CD8-positive, alpha-beta memory T cell (primary cell): ENCODE measurements around the gene GPR152. TPM values are rescaled to one million over a fixed set of nuclear protein-coding genes. Genes with fewer than 3 reads are reported as not detected.

ENCODE experiments used
- CTCF ChIA-PET: fragments of 350-600 bp; sonication (Branson Sonifier 250); formaldehyde crosslinking; loops from one replicate; lab custom pipeline; 2021; ENCODE audit warnings: antibody characterized with exemption; lab: Charles Lee
- POLR2A ChIA-PET: fragments of 350-600 bp; sonication (Branson Sonifier 250); formaldehyde crosslinking; loops from one replicate; lab custom pipeline; 2021; ENCODE audit warnings: antibody characterized with exemption; lab: Charles Lee
- DNase-seq, 5 donors: peaks; one replicate each; pipeline versions ENCODE4 v3.0.0 to v3.0.0-alpha.2; 2020 to 2022; ENCODE audit warnings: mixed read lengths in 1 of 5
- H3K27ac ChIP-seq: one replicate; pipeline ENCODE4 v1.7.0; 2013; ENCODE audit warnings: low read depth, mild to moderate bottlenecking, low read length, moderate library complexity
- H3K27me3 ChIP-seq: 2 replicates; pipeline ENCODE4 v1.7.0; 2013; ENCODE audit warnings: low read length, mild to moderate bottlenecking; ENCODE audit not compliant: insufficient read depth, poor library complexity, severe bottlenecking
- H3K36me3 ChIP-seq: 2 replicates; pipeline ENCODE4 v1.7.0; 2013; ENCODE audit warnings: mild to moderate bottlenecking, low read length, moderate library complexity; ENCODE audit not compliant: insufficient read depth
- H3K4me1 ChIP-seq: 2 replicates; pipeline ENCODE4 v1.7.0; 2013; ENCODE audit warnings: mild to moderate bottlenecking, low read length, moderate library complexity; ENCODE audit not compliant: insufficient read depth
- H3K4me3 ChIP-seq: 2 replicates; pipeline ENCODE4 v1.7.0; 2013; ENCODE audit warnings: mild to moderate bottlenecking, low read length
- H3K9me3 ChIP-seq: 2 replicates; pipeline ENCODE4 v1.7.0; 2013; ENCODE audit warnings: mild to moderate bottlenecking, low read length
- H3K27ac Mint-ChIP-seq, 8 donors: one replicate each; pipeline ENCODE4 v1.8.0; 2020 to 2021; ENCODE audit warnings: mixed read lengths in 8 of 8, mild to moderate bottlenecking in 6 of 8, inconsistent platforms in 3 of 8, moderate library complexity in 3 of 8
- H3K27me3 Mint-ChIP-seq, 2 donors: one replicate each; pipeline ENCODE4 v1.8.0; 2020 to 2021; ENCODE audit warnings: mixed read lengths in 2 of 2, mild to moderate bottlenecking in 1 of 2, moderate library complexity in 1 of 2
- H3K36me3 Mint-ChIP-seq, 3 donors: one replicate each; pipeline ENCODE4 v1.8.0; 2020 to 2021; ENCODE audit warnings: mixed read lengths in 3 of 3, inconsistent platforms in 1 of 3, mild to moderate bottlenecking in 1 of 3
- H3K4me1 Mint-ChIP-seq, 3 donors: one replicate each; pipeline ENCODE4 v1.8.0; 2020 to 2021; ENCODE audit warnings: mixed read lengths in 3 of 3, inconsistent platforms in 1 of 3, mild to moderate bottlenecking in 1 of 3
- H3K4me3 Mint-ChIP-seq, 7 donors: one replicate each; pipeline ENCODE4 v1.8.0; 2020 to 2021; ENCODE audit warnings: mixed read lengths in 7 of 7, mild to moderate bottlenecking in 6 of 7, moderate library complexity in 4 of 7, inconsistent platforms in 2 of 7
- H3K9me3 Mint-ChIP-seq, 5 donors: one replicate each; pipeline ENCODE4 v1.8.0; 2020 to 2022; ENCODE audit warnings: mixed read lengths in 5 of 5, mild to moderate bottlenecking in 3 of 5, moderate library complexity in 2 of 5, inconsistent platforms in 1 of 5
- polyA plus RNA-seq: library from polyadenylated mRNA; unstranded; fragments of 300-500 nt; fragmentation: Illumina TruSeq; gene quantifications from one replicate; pipeline ENCODE4 v1.2.3, GENCODE V29; 2021
- total RNA-seq, 2 experiments: library from RNA; stranded (reverse); gene quantifications; one replicate each; pipeline ENCODE4 v1.2.3, GENCODE V29; 2021

Gene GPR152
- total and polyA plus RNA-seq, 3 experiments from 2014 or later: 0.87 TPM; not detected in 2

- H3K27ac Mint-ChIP-seq: peak overlapping the region; percentile 77 to 97 (median 87)
- H3K36me3 Mint-ChIP-seq: peaks cover 0 to 15% (median 0%) of the 10 kb centered on the region in 3 donors
- peaks cover 0 to 1% of the 10 kb centered on the region in 2 donors for H3K27me3 Mint-ChIP-seq
- no peak overlapping the region for H3K27ac ChIP-seq
- no peak overlapping the region for H3K4me3 ChIP-seq
- DNase-seq: peak in 2 of 5 donors; percentile 25 to 43
- H3K4me1 Mint-ChIP-seq: peaks cover 52 to 79% (median 56%) of the 10 kb centered on the region in 3 donors
- H3K9me3 ChIP-seq: no peaks in the 10 kb centered on the region
- ChIA-PET POLR2A (interaction anchor here (0.6 to 1.0 kb wide), 2 partner anchors 24 to 48 kb away, joined by 3 to 4 read pairs; no protein-coding TSS in a partner anchor), CTCF (interaction anchor here (0.8 to 5.5 kb wide), 5 partner anchors 27 to 65 kb away, joined by 3 to 59 read pairs (median 3); partner anchors contain the start of genes PPP1CA and TBC1D10C)
- peak overlapping the region in 5 of 7 donors; percentile 30 to 99 (median 73) for H3K4me3 Mint-ChIP-seq
- H3K9me3 Mint-ChIP-seq: peaks cover 0 to 2% (median 0%) of the 10 kb centered on the region in 5 donors
- no peaks in the 10 kb centered on the region for H3K36me3 ChIP-seq
- peaks cover 54% of the 10 kb centered on the region for H3K4me1 ChIP-seq
- no peaks in the 10 kb centered on the region for H3K27me3 ChIP-seq
These were observed 11.4 kb downstream of the GPR152 start for GRCh38 chr11:67441098-67441563.

GRCh38 chr11:67440229-67441097 is 12.1 kb downstream of the GPR152 start:
- Mint-ChIP-seq H3K27ac (peak overlapping the region; percentile 89 to 99 (median 94)), H3K4me3 (peak overlapping the region; percentile 79 to 99 (median 98)), H3K36me3 (peaks cover 0 to 20% (median under 1%) of the 10 kb centered on the region in 3 donors), H3K27me3 (peaks cover 0 to 1% of the 10 kb centered on the region in 2 donors), H3K4me1 (peaks cover 50 to 77% (median 50%) of the 10 kb centered on the region in 3 donors), H3K9me3 (peaks cover 0 to 2% (median 0%) of the 10 kb centered on the region in 5 donors)
- ChIA-PET CTCF (interaction anchor here (0.9 to 5.5 kb wide), 4 partner anchors 28 to 66 kb away, joined by 3 to 59 read pairs (median 3); partner anchors contain the start of genes PPP1CA and TBC1D10C), POLR2A (interaction anchor here (0.7 to 1.0 kb wide), 2 partner anchors 25 to 44 kb away, joined by 3 read pairs; no protein-coding TSS in a partner anchor)
- peaks cover 53% of the 10 kb centered on the region for H3K4me1 ChIP-seq
- H3K27ac ChIP-seq: no peak overlapping the region
- no peaks in the 10 kb centered on the region for H3K27me3 ChIP-seq
- peaks cover 5% of the 10 kb centered on the region for H3K36me3 ChIP-seq
- H3K4me3 ChIP-seq: no peak overlapping the region
- no peaks in the 10 kb centered on the region for H3K9me3 ChIP-seq
- peak in 1 of 5 donors; percentile 39 for DNase-seq

- H3K9me3 Mint-ChIP-seq: peaks cover 0 to 2% (median 0%) of the 10 kb centered on the region in 5 donors
These were observed 13.0 kb downstream of the GPR152 start for GRCh38 chr11:67439321-67440228.

GRCh38 chr11:67438158-67438902 is 14.2 kb downstream of the GPR152 start:
- H3K4me1 ChIP-seq: peaks cover 56% of the 10 kb centered on the region
- H3K36me3 ChIP-seq: peaks cover 11% of the 10 kb centered on the region
- Mint-ChIP-seq H3K36me3 (peaks cover 0 to 35% (median 4%) of the 10 kb centered on the region in 3 donors), H3K4me1 (peaks cover 46 to 78% (median 53%) of the 10 kb centered on the region in 3 donors), H3K9me3 (peaks cover 0 to 2% (median 0%) of the 10 kb centered on the region in 5 donors), H3K27me3 (peaks cover 0 to 1% of the 10 kb centered on the region in 2 donors), H3K27ac (peak overlapping the region; percentile 93 to 99 (median 94)), H3K4me3 (peak overlapping the region; percentile 96 to 99 (median 98))
- peak; percentile 70 to 87 (median 76) for DNase-seq
- peak overlapping the region; percentile 95 for H3K4me3 ChIP-seq
- no peaks in the 10 kb centered on the region for H3K9me3 ChIP-seq
- POLR2A ChIA-PET: interaction anchor here (0.5 to 10.1 kb wide), 21 partner anchors 10 to 199 kb away, joined by 3 to 203 read pairs (median 17); partner anchors contain the start of genes AIP, CARNS1, GPR152 and POLD4
- peak overlapping the region; percentile 79 for H3K27ac ChIP-seq
- no peaks in the 10 kb centered on the region for H3K27me3 ChIP-seq
- CTCF ChIA-PET: interaction anchor here (0.6 to 5.5 kb wide), 21 partner anchors 10 to 150 kb away, joined by 3 to 59 read pairs (median 5); partner anchors contain the start of genes AIP, CLCF1, PITPNM1 and POLD4

More at GRCh38 chr11:67439321-67440228, 13.0 kb downstream of the GPR152 start:
- H3K27me3 ChIP-seq: no peaks in the 10 kb centered on the region
- peaks cover 0 to 26% (median 4%) of the 10 kb centered on the region in 3 donors for H3K36me3 Mint-ChIP-seq
- peak overlapping the region; percentile 95 for H3K4me3 ChIP-seq
- peaks cover 0 to 1% of the 10 kb centered on the region in 2 donors for H3K27me3 Mint-ChIP-seq
- peak overlapping the region; percentile 24 for H3K27ac ChIP-seq
- peak in 2 of 5 donors; percentile 32 to 44 for DNase-seq
- H3K4me1 ChIP-seq: peaks cover 53% of the 10 kb centered on the region
- CTCF ChIA-PET: interaction anchor here (0.7 to 5.5 kb wide), 8 partner anchors 8 to 83 kb away, joined by 3 to 59 read pairs (median 8); partner anchors contain the start of genes PITPNM1, PPP1CA, TBC1D10C and TMEM134
- H3K4me3 Mint-ChIP-seq: peak overlapping the region; percentile 96 to 99 (median 98)
- peaks cover 46 to 77% (median 46%) of the 10 kb centered on the region in 3 donors for H3K4me1 Mint-ChIP-seq
- H3K9me3 ChIP-seq: no peaks in the 10 kb centered on the region
- peaks cover 11% of the 10 kb centered on the region for H3K36me3 ChIP-seq
- H3K27ac Mint-ChIP-seq: peak overlapping the region; percentile 89 to 99 (median 94)
- POLR2A ChIA-PET: interaction anchor here (0.7 to 10.1 kb wide), 6 partner anchors 12 to 48 kb away, joined by 3 to 203 read pairs (median 15); partner anchors contain the start of genes PPP1CA, RAD9A, RPS6KB2 and TBC1D10C

GRCh38 chr11:67437809-67438157 is 14.7 kb downstream of the GPR152 start:
- H3K4me3 Mint-ChIP-seq: peak overlapping the region; percentile 96 to 99 (median 98)
- H3K9me3 Mint-ChIP-seq: peaks cover 0 to 2% (median 0%) of the 10 kb centered on the region in 5 donors
- CTCF ChIA-PET: interaction anchor here (0.6 to 5.5 kb wide), 24 partner anchors 8 to 149 kb away, joined by 3 to 59 read pairs (median 5); partner anchors contain the start of genes AIP, CLCF1, PITPNM1 and POLD4
- H3K4me1 Mint-ChIP-seq: peaks cover 48 to 82% (median 56%) of the 10 kb centered on the region in 3 donors
- Histone ChIP-seq H3K4me1 (peaks cover 61% of the 10 kb centered on the region), H3K36me3 (peaks cover 16% of the 10 kb centered on the region), H3K27ac (peak overlapping the region; percentile 79), H3K9me3 (no peaks in the 10 kb centered on the region), H3K4me3 (peak overlapping the region; percentile 95), H3K27me3 (no peaks in the 10 kb centered on the region)
- peaks cover 0 to 1% of the 10 kb centered on the region in 2 donors for H3K27me3 Mint-ChIP-seq
- H3K36me3 Mint-ChIP-seq: peaks cover 0 to 41% (median 4%) of the 10 kb centered on the region in 3 donors
- POLR2A ChIA-PET: interaction anchor here (1.2 to 10.1 kb wide), 21 partner anchors 10 to 198 kb away, joined by 3 to 203 read pairs (median 17); partner anchors contain the start of genes AIP, CARNS1, GPR152 and PITPNM1
- H3K27ac Mint-ChIP-seq: peak overlapping the region; percentile 69 to 97 (median 93)
- DNase-seq: no peak

- Mint-ChIP-seq H3K4me1 (peaks cover 49 to 82% (median 55%) of the 10 kb centered on the region in 3 donors), H3K4me3 (peak within 1 kb of the TSS; percentile 96 to 99 (median 98)), H3K27me3 (peaks cover 0 to 1% of the 10 kb centered on the region in 2 donors), H3K36me3 (peaks cover 0 to 46% (median 4%) of the 10 kb centered on the region in 3 donors), H3K9me3 (no peaks in the 10 kb centered on the region), H3K27ac (peak within 1 kb of the TSS; percentile 69 to 97 (median 94))
- peaks cover 66% of the 10 kb centered on the region for H3K4me1 ChIP-seq
- CTCF ChIA-PET: interaction anchor here (0.6 to 5.5 kb wide), 26 partner anchors 8 to 149 kb away, joined by 3 to 59 read pairs (median 5); partner anchors contain the start of genes AIP, CLCF1, POLD4 and PPP1CA
- peaks cover 18% of the 10 kb centered on the region for H3K36me3 ChIP-seq
- H3K27me3 ChIP-seq: no peaks in the 10 kb centered on the region
- peak within 1 kb of the TSS; percentile 79 for H3K27ac ChIP-seq
- POLR2A ChIA-PET: interaction anchor here (1.2 to 10.1 kb wide), 23 partner anchors 9 to 198 kb away, joined by 3 to 203 read pairs (median 15); partner anchors contain the start of genes AIP, CARNS1, CDK2AP2 and GPR152
- peak; percentile 73 to 91 (median 80) for DNase-seq
- peak within 1 kb of the TSS; percentile 95 for H3K4me3 ChIP-seq
- H3K9me3 ChIP-seq: no peaks in the 10 kb centered on the region
These were observed 15.3 kb downstream of the GPR152 start, which contains the start of gene PTPRCAP for GRCh38 chr11:67437082-67437808. PTPRCAP (minus strand) TSS chr11:67437682; CDS start chr11:67437619, 63 bp downstream.
